Keratinocyte (primary cell): ENCODE data around the gene ACVR1C. TPM values are rescaled to one million over a fixed set of nuclear protein-coding genes. Genes with fewer than 3 reads are reported as not detected.

Source experiments
- DNase-seq: peaks from one replicate; pipeline ENCODE4 v3.0.0-alpha.2; 2011; ENCODE audit warnings: low read depth, missing footprints, low spot score
- FAIRE-seq: peaks from 2 replicates; lab custom pipeline; 2011; peaks lifted over from hg19 to GRCh38; lab: Jason Lieb, UNC
- H2AFZ ChIP-seq: 2 replicates; pipeline ENCODE4 v1.6.0; 2012; ENCODE audit warnings: low read length, control low read depth, inconsistent platforms; ENCODE audit not compliant: control insufficient read depth
- H3K27ac ChIP-seq: 2 replicates; pipeline ENCODE4 v1.5.1; 2011; ENCODE audit warnings: low read length; ENCODE audit not compliant: control insufficient read depth, insufficient read depth
- H3K27me3 ChIP-seq: 3 replicates; pipeline ENCODE4 v1.6.0; 2011; ENCODE audit warnings: low read length; ENCODE audit not compliant: control insufficient read depth, insufficient read depth; ENCODE audit errors: extremely low read depth
- H3K36me3 ChIP-seq, 2 experiments: 2 replicates in 1 of 2; 3 replicates in 1 of 2; pipeline ENCODE4 v1.5.1; 2011; ENCODE audit warnings: low read length in 2 of 2, mild to moderate bottlenecking in 1 of 2; ENCODE audit not compliant: control insufficient read depth in 2 of 2, insufficient read depth in 2 of 2; ENCODE audit errors: extremely low read depth in 1 of 2
- H3K4me1 ChIP-seq: 3 replicates; pipeline ENCODE4 v1.5.1; 2011; ENCODE audit warnings: low read length; ENCODE audit not compliant: control insufficient read depth, insufficient read depth; ENCODE audit errors: extremely low read depth
- H3K4me2 ChIP-seq: 3 replicates; pipeline ENCODE4 v1.6.0; 2011; ENCODE audit warnings: low read depth, low read length; ENCODE audit not compliant: control insufficient read depth, insufficient read depth; ENCODE audit errors: extremely low read depth
- H3K4me3 ChIP-seq, 3 experiments: fragments of 200-600 bp in 1 of 3; sonication (generic) in 1 of 3; 2 replicates in 2 of 3; 3 replicates in 1 of 3; pipeline ENCODE4 v1.5.1; 2011 to 2016; ENCODE audit warnings: low read length in 3 of 3, mild to moderate bottlenecking in 3 of 3, control low read depth in 2 of 3, inconsistent platforms in 1 of 3, low read depth in 1 of 3, mixed read lengths in 1 of 3, mixed run types in 1 of 3, moderate library complexity in 1 of 3; ENCODE audit not compliant: control insufficient read depth in 2 of 3, insufficient read depth in 2 of 3; ENCODE audit errors: extremely low read depth in 1 of 3
- H3K79me2 ChIP-seq: 2 replicates; pipeline ENCODE4 v1.6.0; 2012; ENCODE audit warnings: low read length; ENCODE audit not compliant: control insufficient read depth, insufficient read depth
- H3K9ac ChIP-seq: 3 replicates; pipeline ENCODE4 v1.6.0; 2011; ENCODE audit warnings: low read length; ENCODE audit not compliant: control insufficient read depth, insufficient read depth; ENCODE audit errors: extremely low read depth
- H3K9me1 ChIP-seq: 3 replicates; pipeline ENCODE4 v1.6.0; 2011; ENCODE audit warnings: low read length; ENCODE audit not compliant: control insufficient read depth, insufficient read depth; ENCODE audit errors: extremely low read depth
- H3K9me3 ChIP-seq: 2 replicates; pipeline ENCODE4 v1.5.1; 2012; ENCODE audit warnings: low read depth, low read length; ENCODE audit not compliant: control insufficient read depth
- H4K20me1 ChIP-seq: 3 replicates; pipeline ENCODE4 v1.6.0; 2011; ENCODE audit warnings: low read length; ENCODE audit not compliant: control insufficient read depth, insufficient read depth; ENCODE audit errors: extremely low read depth
- CTCF ChIP-seq, 3 experiments: IDR thresholded peaks in 1 of 3; conservative IDR thresholded peaks in 1 of 3; optimal IDR thresholded peaks in 1 of 3; 2 replicates in 2 of 3; 3 replicates in 1 of 3; pipeline versions ENCODE3 to v1.5.1; 2011; ENCODE audit warnings: low read length in 3 of 3, mild to moderate bottlenecking in 3 of 3, moderate library complexity in 2 of 3, control low read depth in 1 of 3, inconsistent platforms in 1 of 3; ENCODE audit not compliant: insufficient read depth in 2 of 3; ENCODE audit errors: extremely low read depth in 1 of 3
- EZH2 ChIP-seq: IDR thresholded peaks from one replicate; pipeline ENCODE4 v1.6.1; 2012; ENCODE audit warnings: inconsistent platforms, mild to moderate bottlenecking, low read length, moderate library complexity
- dilution Hi-C: fragments of 300-500 bp; cut with MboI; formaldehyde crosslinking; loops from one replicate; pipeline ENCODE4 v1.7.0; 2020; ENCODE audit warnings: low sequenced_read_pairs; ENCODE audit not compliant: extremely low pct_ligation_motif_present
- polyA plus RNA-seq, 5 experiments: library from polyadenylated mRNA; depleted of rRNA in 3 of 5; stranded (reverse) in 3 of 5; stranded (forward) in 1 of 5; unstranded in 1 of 5; fragments of >200 nt; gene quantifications; 1 replicate in 1 of 5; 2 replicates in 3 of 5; 3 replicates in 1 of 5; pipeline versions ENCODE4 v1.2.1 to v1.2.3, GENCODE V29; 2011 to 2012; ENCODE audit warnings: missing spikeins in 2 of 5, low read depth in 1 of 5, low replicate concordance in 1 of 5

The ACVR1C gene
- polyA plus RNA-seq, 1 donor (not counting 4 experiments of a cell fraction or from before 2014, with no cell fraction given): 0.20 TPM

GRCh38 chr2:157492189-157492773 is 136.4 kb downstream of the ACVR1C start:
- no peaks in the 10 kb centered on the region for H3K27me3 ChIP-seq
- DNase-seq: no peak
- no peaks in the 10 kb centered on the region for H3K9me1 ChIP-seq
- H3K4me1 ChIP-seq: no peaks in the 10 kb centered on the region
- H3K9me3 ChIP-seq: no peaks in the 10 kb centered on the region
- H4K20me1 ChIP-seq: no peaks in the 10 kb centered on the region
- no peak overlapping the region for H3K27ac ChIP-seq
- dilution Hi-C loops: no loop called here
- no peaks in the 10 kb centered on the region for H3K36me3 ChIP-seq
- no peaks in the 10 kb centered on the region for H3K79me2 ChIP-seq
- no peak for TF ChIP-seq EZH2
- TF ChIP-seq CTCF (optimal IDR thresholded peaks at IDR 0.05 in 1 of 3, IDR thresholded peaks at IDR 0.05 in 1 of 3, conservative IDR thresholded peaks at IDR 0.05 in 1 of 3; ENCODE audit: extremely low read depth in 1 of 3, insufficient read depth in 2 of 3, low read length in 3 of 3): peak; percentile 68 to 86 (median 78)
- peak; percentile 75 for FAIRE-seq
- H3K4me2 ChIP-seq: no peak overlapping the region
- no peak overlapping the region for H3K4me3 ChIP-seq
- H2AFZ ChIP-seq: no peak overlapping the region
- H3K9ac ChIP-seq: no peak overlapping the region

GRCh38 chr2:157489983-157490382 is 138.7 kb downstream of the ACVR1C start:
- no peak for FAIRE-seq
- H3K4me3 ChIP-seq: no peak overlapping the region
- dilution Hi-C loops: no loop called here
- no peaks in the 10 kb centered on the region for H3K4me1 ChIP-seq
- H4K20me1 ChIP-seq: no peaks in the 10 kb centered on the region
- no peak overlapping the region for H2AFZ ChIP-seq
- H3K9me1 ChIP-seq: no peaks in the 10 kb centered on the region
- no peaks in the 10 kb centered on the region for H3K9me3 ChIP-seq
- no peak overlapping the region for H3K27ac ChIP-seq
- no peak overlapping the region for H3K9ac ChIP-seq
- H3K36me3 ChIP-seq: no peaks in the 10 kb centered on the region
- no peaks in the 10 kb centered on the region for H3K27me3 ChIP-seq
- H3K4me2 ChIP-seq: no peak overlapping the region
- TF ChIP-seq CTCF (optimal IDR thresholded peaks at IDR 0.05 in 1 of 3, IDR thresholded peaks at IDR 0.05 in 1 of 3, conservative IDR thresholded peaks at IDR 0.05 in 1 of 3; ENCODE audit: extremely low read depth in 1 of 3, insufficient read depth in 2 of 3, low read length in 3 of 3) (no peak), EZH2 (no peak)
- no peak for DNase-seq
- no peaks in the 10 kb centered on the region for H3K79me2 ChIP-seq
